Body of pancreas (tissue), 4 donors: ENCODE results near the gene PKMYT1.

Experiments used
- POLR2A ChIP-seq, 3 donors: fragments of 450-650 bp; IDR thresholded peaks; one replicate each; pipeline ENCODE4 v1.6.1; 2016; ENCODE audit warnings: antibody characterized with exemption in 3 of 3, mild to moderate bottlenecking in 2 of 3
- TF ChIP-seq, protein P1 (sequence below), 7 experiments: fragments of 450-650 bp in 4 of 7; fragments of 200-600 bp in 3 of 7; sonication (generic) in 3 of 7; IDR thresholded peaks; one replicate each; pipeline ENCODE4 v1.5.1; 2016 to 2019; ENCODE audit warnings: antibody characterized with exemption in 7 of 7

- TF ChIP-seq, protein P1, sequence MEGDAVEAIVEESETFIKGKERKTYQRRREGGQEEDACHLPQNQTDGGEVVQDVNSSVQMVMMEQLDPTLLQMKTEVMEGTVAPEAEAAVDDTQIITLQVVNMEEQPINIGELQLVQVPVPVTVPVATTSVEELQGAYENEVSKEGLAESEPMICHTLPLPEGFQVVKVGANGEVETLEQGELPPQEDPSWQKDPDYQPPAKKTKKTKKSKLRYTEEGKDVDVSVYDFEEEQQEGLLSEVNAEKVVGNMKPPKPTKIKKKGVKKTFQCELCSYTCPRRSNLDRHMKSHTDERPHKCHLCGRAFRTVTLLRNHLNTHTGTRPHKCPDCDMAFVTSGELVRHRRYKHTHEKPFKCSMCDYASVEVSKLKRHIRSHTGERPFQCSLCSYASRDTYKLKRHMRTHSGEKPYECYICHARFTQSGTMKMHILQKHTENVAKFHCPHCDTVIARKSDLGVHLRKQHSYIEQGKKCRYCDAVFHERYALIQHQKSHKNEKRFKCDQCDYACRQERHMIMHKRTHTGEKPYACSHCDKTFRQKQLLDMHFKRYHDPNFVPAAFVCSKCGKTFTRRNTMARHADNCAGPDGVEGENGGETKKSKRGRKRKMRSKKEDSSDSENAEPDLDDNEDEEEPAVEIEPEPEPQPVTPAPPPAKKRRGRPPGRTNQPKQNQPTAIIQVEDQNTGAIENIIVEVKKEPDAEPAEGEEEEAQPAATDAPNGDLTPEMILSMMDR (IDR thresholded peaks at IDR 0.05) = no peak
- TF ChIP-seq POLR2A (IDR thresholded peaks at IDR 0.05) = no peak
Measured at GRCh38 chr16:3004319-3004718, 24.1 kb upstream of the PKMYT1 start.
